Activated CD4-positive, alpha-beta T cell treated with anti-CD3 and anti-CD28 coated beads, Interleukin-2, amount 50 U/mL, for 4 hours (primary cell): Measurements from ENCODE around the gene MYO18B.
"Not testable (repeated sequence)": the region's sequence is repeated elsewhere in the genome, so short reads cannot be mapped to it uniquely, and the experiment has no call there.

Experiments
- DNase-seq, 2 experiments: peaks; one replicate each; pipeline ENCODE4 v3.0.0-alpha.2; 2020

MYO18B gene, protein sequence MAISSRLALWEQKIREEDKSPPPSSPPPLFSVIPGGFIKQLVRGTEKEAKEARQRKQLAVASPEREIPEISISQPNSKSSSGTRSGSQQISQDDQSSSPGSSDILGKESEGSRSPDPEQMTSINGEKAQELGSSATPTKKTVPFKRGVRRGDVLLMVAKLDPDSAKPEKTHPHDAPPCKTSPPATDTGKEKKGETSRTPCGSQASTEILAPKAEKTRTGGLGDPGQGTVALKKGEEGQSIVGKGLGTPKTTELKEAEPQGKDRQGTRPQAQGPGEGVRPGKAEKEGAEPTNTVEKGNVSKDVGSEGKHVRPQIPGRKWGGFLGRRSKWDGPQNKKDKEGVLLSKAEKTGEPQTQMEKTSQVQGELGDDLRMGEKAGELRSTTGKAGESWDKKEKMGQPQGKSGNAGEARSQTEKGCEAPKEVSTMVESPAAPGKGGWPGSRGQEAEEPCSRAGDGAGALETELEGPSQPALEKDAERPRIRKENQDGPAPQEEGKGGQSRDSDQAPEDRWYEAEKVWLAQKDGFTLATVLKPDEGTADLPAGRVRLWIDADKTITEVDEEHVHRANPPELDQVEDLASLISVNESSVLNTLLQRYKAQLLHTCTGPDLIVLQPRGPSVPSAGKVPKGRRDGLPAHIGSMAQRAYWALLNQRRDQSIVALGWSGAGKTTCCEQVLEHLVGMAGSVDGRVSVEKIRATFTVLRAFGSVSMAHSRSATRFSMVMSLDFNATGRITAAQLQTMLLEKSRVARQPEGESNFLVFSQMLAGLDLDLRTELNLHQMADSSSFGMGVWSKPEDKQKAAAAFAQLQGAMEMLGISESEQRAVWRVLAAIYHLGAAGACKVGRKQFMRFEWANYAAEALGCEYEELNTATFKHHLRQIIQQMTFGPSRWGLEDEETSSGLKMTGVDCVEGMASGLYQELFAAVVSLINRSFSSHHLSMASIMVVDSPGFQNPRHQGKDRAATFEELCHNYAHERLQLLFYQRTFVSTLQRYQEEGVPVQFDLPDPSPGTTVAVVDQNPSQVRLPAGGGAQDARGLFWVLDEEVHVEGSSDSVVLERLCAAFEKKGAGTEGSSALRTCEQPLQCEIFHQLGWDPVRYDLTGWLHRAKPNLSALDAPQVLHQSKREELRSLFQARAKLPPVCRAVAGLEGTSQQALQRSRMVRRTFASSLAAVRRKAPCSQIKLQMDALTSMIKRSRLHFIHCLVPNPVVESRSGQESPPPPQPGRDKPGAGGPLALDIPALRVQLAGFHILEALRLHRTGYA (N-terminal part only)

DNA sequence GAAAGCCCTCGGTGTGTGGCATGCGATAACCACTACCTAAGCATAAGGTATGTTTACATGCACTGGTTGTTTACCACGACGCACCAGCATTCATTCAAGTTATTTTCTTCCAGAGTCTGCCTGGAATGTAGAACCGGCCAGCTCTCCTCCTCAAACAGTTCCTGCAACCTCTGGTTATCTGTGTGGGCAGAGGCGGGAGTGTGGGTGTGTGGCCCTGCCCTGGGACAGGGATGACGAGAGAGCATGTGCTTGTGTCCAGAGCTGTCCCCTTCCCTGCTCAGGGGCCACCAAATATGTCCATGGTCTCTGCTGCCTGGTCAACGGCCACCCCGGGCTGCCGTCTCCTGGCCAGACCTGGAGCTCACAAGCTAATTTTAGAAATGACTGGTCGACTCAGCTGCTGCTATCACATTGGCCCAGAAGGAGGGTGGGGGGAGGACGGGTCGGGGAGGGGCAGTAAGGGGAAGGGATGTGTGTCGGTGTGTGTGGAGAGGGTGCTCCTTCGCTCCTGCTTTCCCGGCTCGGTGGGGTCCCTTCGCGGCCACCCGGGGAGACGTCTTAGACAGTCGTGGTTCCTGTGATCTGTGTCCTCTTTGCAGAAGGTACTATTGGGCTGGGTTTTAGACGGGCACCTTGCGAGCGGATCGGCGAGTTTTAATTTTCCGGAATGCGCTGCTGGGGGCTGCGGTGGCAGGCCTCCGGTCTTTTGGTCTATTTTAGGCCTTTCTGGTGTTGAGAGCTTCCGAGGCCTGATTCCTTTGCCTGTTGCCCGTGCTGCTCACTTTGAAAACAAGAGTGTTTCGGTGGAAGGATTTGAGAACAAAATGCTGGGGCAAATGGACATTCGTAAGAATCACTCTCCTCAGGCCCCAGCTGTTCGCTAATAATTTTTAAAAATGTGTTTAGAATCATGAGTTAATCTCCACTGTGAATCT, at the start of gene MYO18B:
Gene MYO18B (plus strand): TSS at position 497 of the 935 bp plus-strand sequence. CDS start 18,905 bp downstream, outside the sequence.
- DNase-seq = no peak

- DNase-seq = no peak
Observed at GRCh38 chr22:25692397-25693267, 49.4 kb upstream of the MYO18B start.

DNA sequence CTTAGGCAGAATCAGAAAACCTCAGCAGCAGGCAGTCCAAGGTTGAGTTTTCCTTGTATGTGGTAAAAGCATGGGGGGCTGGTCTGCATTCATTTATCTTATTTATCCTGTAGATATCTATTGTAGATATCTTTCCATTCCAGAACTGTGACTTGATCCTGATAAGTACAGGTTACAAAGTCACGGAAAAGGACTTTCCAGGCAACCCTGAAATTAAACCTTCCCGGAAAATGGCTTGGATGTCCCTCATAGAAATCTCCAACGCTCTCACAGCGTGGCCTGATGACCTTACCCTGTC, 48.8 kb upstream of the MYO18B start:
- DNase-seq = no peak

GRCh38 chr22:25694196-25694907, 47.6 kb upstream of the MYO18B start:
- no peak for DNase-seq

- no peak for DNase-seq
Observed at GRCh38 chr22:25695146-25695545, 46.8 kb upstream of the MYO18B start.

DNA sequence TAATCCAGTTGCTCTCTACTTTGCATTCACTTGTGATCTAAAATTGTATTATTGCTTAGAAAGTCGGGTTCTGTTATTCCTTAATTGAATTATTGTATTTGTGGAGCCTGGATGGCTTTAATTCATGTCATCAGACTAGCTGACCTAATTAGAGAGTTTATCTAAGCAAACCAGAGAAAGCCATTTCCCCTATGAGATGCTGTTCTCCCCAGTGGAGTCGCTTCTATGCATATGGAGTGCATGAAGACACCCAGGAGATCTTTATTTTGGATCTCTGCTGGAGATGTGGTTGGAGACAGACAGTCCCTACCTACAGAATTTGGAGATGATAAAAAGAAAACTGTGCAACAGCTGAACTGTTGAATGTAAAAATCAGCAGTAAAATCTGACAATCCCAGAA, 45.2 kb upstream of the MYO18B start:
- DNase-seq = no peak

- DNase-seq = no peak
Observed at GRCh38 chr22:25697181-25697664, 44.8 kb upstream of the MYO18B start.

DNA sequence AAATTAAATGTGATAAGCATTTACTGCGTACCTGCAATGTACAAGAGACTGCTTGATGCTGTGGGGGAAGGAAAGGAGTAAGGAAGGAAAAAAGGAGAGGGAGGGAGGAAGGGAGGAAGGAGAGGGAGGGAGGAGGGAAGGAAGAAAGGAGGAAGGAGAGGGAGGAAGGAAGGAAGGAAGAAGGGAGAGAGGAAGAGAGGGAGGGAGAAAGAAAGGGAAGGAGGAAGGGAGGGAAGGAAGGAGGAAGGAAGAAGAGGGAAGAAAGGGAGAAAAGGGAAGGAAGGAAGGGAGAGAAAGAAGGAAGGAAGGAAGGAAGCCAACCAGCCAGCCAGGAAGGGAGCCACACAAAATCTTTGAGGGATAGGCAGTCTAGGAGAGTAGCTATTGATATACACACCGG, 44.0 kb upstream of the MYO18B start:
- no peak for DNase-seq

DNA sequence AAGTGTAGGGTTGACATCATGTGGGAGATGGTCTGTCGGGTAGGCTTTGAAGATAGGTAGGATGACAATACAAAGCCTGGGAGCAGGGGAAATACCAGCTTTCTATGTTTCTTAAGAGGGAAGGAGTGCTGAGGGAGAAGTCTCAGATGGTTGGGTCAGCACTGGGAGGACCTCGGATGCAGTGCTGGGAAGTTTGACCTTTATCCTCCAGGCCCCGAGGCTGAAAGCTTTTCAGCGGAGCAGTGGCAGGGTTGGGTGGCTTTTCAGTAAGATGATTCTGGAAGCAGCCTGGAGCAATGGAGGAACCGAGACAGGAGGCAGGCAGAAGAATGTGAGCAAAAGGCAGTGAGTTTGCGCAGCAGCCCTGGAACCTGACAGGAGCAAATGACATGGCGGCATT, 43.5 kb upstream of the MYO18B start:
- DNase-seq = no peak

GRCh38 chr22:25698978-25699377, 43.0 kb upstream of the MYO18B start:
- DNase-seq = no peak

GRCh38 chr22:25701056-25701780, 40.8 kb upstream of the MYO18B start:
- DNase-seq = no peak

DNA sequence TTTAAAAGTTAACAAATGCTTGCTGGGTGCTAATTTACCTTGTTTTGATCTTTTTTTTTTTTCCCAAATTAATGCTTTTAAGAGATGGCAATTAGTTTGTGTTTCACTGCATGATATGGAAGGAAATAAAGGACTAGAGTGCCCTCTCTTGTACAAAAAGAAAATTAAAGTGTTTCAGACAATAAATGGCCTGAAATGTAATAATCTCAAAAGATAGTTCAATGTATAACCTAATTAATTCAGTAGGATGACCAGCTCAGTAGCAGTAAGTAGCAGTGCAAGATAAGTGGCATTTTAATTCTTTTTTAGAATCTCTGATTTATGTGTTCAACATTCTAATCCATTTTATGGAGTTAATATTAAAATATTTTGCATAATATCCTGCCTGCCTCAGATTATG, 39.9 kb upstream of the MYO18B start:
- DNase-seq = no peak

GRCh38 chr22:25702571-25703167, 39.3 kb upstream of the MYO18B start:
- DNase-seq = no peak

DNA sequence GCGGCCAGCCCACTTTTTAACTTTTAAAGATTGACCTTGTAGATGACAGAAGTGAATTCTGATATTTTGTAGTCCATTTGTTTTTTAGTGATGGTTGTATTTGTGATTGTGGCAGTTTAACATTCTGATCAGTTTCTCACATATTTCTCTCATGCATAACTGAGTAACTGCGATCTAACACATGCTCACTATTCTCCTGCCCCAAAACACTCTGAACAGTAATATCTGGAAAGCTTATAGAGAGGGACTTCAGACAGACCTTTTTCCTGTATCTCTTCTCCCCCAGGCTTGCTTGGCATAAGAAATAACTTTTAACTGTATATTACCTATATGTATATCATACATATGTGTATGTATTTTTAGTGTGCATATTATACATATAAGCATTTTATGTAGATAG, 37.3 kb upstream of the MYO18B start:
- no peak for DNase-seq

GRCh38 chr22:25706197-25706596, 35.8 kb upstream of the MYO18B start:
- no peak for DNase-seq

GRCh38 chr22:25708430-25708829, 33.6 kb upstream of the MYO18B start:
- DNase-seq = not testable (repeated sequence)

DNA sequence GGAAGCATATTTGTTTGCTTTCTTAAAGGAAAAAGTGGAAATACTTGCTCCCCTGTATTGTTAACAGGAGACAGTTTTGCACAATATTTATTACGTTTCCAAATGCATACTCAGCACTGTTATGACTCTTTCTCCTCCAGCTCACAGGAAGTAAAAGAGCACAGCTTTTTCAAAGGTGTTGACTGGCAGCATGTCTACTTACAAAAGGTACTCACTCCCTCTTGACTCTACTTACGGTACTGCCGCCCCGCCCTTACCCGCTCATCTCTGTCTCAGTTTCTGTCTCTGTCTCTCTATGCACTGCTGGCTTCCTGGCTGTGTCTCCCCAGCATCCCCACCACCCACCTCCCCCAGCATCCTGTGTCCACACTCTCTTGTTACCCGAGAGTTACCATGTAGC, 32.2 kb upstream of the MYO18B start:
- DNase-seq = no peak

DNA sequence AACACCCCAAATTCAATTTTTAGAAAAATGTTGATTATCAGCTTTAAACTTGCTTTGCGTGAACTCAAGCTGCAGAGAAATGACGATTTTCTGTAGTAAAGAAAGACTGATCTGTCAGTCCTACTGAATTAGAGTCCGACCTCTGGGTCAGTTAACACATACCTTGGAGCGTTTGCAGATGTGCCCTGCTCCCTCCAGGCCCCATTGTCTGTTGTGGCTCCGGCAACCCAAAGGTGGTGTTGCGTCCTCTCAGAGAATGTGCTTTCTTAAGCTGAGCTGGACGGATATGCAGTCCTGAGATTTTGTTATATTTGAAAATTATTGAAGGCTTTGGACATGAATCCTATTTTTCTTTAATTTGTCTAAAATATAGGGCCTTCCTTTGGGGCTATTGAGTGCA, 31.5 kb upstream of the MYO18B start:
- no peak for DNase-seq

DNA sequence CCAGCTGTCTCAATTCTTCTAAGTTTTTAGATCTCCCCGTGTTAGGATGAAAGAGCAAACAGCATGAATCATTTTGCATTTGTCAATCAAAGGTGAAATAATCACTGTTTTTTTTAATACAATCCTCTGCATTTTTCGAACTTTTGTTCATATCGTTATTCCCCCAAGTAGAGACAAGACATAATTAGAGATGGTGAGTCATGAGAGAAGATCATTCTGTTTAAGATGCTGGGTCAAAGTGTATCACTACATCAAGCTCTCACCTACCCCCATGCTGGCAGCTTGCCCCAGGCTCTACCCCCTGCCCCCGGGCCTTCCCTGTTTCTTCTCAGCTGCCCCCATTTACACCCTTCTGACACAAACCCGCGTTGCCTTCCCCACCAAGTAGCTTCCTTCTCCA, 30.5 kb upstream of the MYO18B start:
- DNase-seq = no peak
